IMR-90 (cell line): ENCODE measurements around the gene VPS26C. TPM values are rescaled to one million over a fixed set of nuclear protein-coding genes. Genes with fewer than 3 reads are reported as not detected.

Experiments used
- ATAC-seq: fragments of 200-7000 bp; cut with Tn5 transposase; 2 replicates; pipeline ENCODE4 v1.9.1; 2020; ENCODE audit warnings: low read depth, mild to moderate bottlenecking, moderate library complexity
- BruUV-seq: library from RNA; stranded (reverse); fragments of 400-500 nt; replicated peaks from 2 replicates; lab custom pipeline; 2021; lab: Mats Ljungman, UMichigan
- CTCF ChIA-PET: fragments of 300-600 bp; formaldehyde crosslinking; extraction: SDS; loops from one replicate; lab custom pipeline; 2021; ENCODE audit warnings: antibody characterized with exemption; lab: Yijun Ruan, JAX
- POLR2A ChIA-PET: fragments of 300-600 bp; sonication (Branson Sonifier 250); formaldehyde crosslinking; loops from one replicate; lab custom pipeline; 2022; ENCODE audit warnings: antibody characterized with exemption; ENCODE audit not compliant: unreplicated experiment; lab: Charles Lee
- DNase-seq: peaks from one replicate; pipeline ENCODE4 v3.0.0; 2013
- H2AFZ ChIP-seq: replicated peaks from 2 replicates; pipeline ENCODE3; 2013; ENCODE audit warnings: low read length, mild to moderate bottlenecking; ENCODE audit not compliant: poor library complexity
- H2AK5ac ChIP-seq: 2 replicates; pipeline ENCODE4 v1.6.1; 2013; ENCODE audit warnings: low read depth, low read length, inconsistent platforms
- H2AK9ac ChIP-seq: replicated peaks from 2 replicates; pipeline ENCODE3; 2013; ENCODE audit warnings: mild to moderate bottlenecking, low read depth, low read length, moderate library complexity; ENCODE audit not compliant: poor library complexity
- H2BK120ac ChIP-seq: 2 replicates; pipeline ENCODE4 v1.6.1; 2013; ENCODE audit warnings: low read depth, low read length, inconsistent platforms
- H2BK15ac ChIP-seq: 3 replicates; pipeline ENCODE4 v1.6.1; 2013; ENCODE audit warnings: low read depth, low read length, inconsistent platforms
- H2BK20ac ChIP-seq: 2 replicates; pipeline ENCODE4 v1.6.1; 2013; ENCODE audit warnings: low read depth, mild to moderate bottlenecking, inconsistent platforms, low read length, moderate library complexity
- H2BK5ac ChIP-seq: 2 replicates; pipeline ENCODE4 v1.6.1; 2013; ENCODE audit warnings: mild to moderate bottlenecking, low read depth, low read length, inconsistent platforms; ENCODE audit not compliant: poor library complexity, severe bottlenecking
- H3K14ac ChIP-seq: replicated peaks from 2 replicates; pipeline ENCODE4 v1.6.1; 2013; ENCODE audit warnings: low read depth, low read length, inconsistent platforms
- H3K18ac ChIP-seq: 2 replicates; pipeline ENCODE4 v1.6.1; 2013; ENCODE audit warnings: low read depth, low read length, control low read depth
- H3K23ac ChIP-seq: 2 replicates; pipeline ENCODE4 v1.6.1; 2013; ENCODE audit warnings: low read depth, low read length, inconsistent platforms
- H3K27ac ChIP-seq: 2 replicates; pipeline ENCODE4 v1.5.1; 2013; ENCODE audit warnings: mild to moderate bottlenecking, control low read depth, low read length; ENCODE audit not compliant: insufficient read depth
- H3K27me3 ChIP-seq: 2 replicates; pipeline ENCODE4 v1.6.1; 2013; ENCODE audit warnings: low read length; ENCODE audit not compliant: control insufficient read depth, insufficient read depth
- H3K36me3 ChIP-seq: 2 replicates; pipeline ENCODE4 v1.6.1; 2013; ENCODE audit warnings: low read length, mixed read lengths; ENCODE audit not compliant: control insufficient read depth, insufficient read depth
- H3K4ac ChIP-seq: 2 replicates; pipeline ENCODE4 v1.6.1; 2013; ENCODE audit warnings: low read depth, low read length, inconsistent platforms
- H3K4me1 ChIP-seq: 2 replicates; pipeline ENCODE4 v1.6.1; 2013; ENCODE audit warnings: low read length, mixed read lengths; ENCODE audit not compliant: control insufficient read depth, insufficient read depth
- H3K4me2 ChIP-seq: 2 replicates; pipeline ENCODE4 v1.6.1; 2013; ENCODE audit warnings: low read depth, mild to moderate bottlenecking, control low read depth, low read length, moderate library complexity
- H3K4me3 ChIP-seq: 2 replicates; pipeline ENCODE4 v1.5.1; 2013; ENCODE audit warnings: low read depth, mild to moderate bottlenecking, control low read depth, low read length, moderate library complexity; ENCODE audit not compliant: insufficient read depth
- H3K56ac ChIP-seq: 2 replicates; pipeline ENCODE4 v1.6.1; 2013; ENCODE audit warnings: low read length, inconsistent platforms; ENCODE audit not compliant: insufficient read depth; ENCODE audit errors: extremely low read depth
- H3K79me1 ChIP-seq, 2 experiments: 2 replicates each; pipeline ENCODE4 v1.6.1; 2013; ENCODE audit warnings: low read length in 2 of 2, inconsistent platforms in 1 of 2, low read depth in 1 of 2
- H3K9ac ChIP-seq: 2 replicates; pipeline ENCODE4 v1.6.1; 2013; ENCODE audit warnings: low read depth, low read length, control low read depth
- H3K9me1 ChIP-seq: 2 replicates; pipeline ENCODE4 v1.6.1; 2013; ENCODE audit warnings: low read length, inconsistent platforms; ENCODE audit not compliant: insufficient read depth
- H3K9me3 ChIP-seq: 2 replicates; pipeline ENCODE4 v1.6.1; 2013; ENCODE audit warnings: low read length; ENCODE audit not compliant: control insufficient read depth, insufficient read depth
- H4K20me1 ChIP-seq: 2 replicates; pipeline ENCODE4 v1.6.1; 2013; ENCODE audit warnings: low read length, inconsistent platforms; ENCODE audit not compliant: insufficient read depth
- H4K5ac ChIP-seq: 2 replicates; pipeline ENCODE4 v1.6.1; 2013; ENCODE audit warnings: mild to moderate bottlenecking, low read depth, low read length, control low read depth
- H4K8ac ChIP-seq, 2 experiments: 2 replicates each; pipeline ENCODE4 v1.6.1; 2013; ENCODE audit warnings: low read depth in 2 of 2, low read length in 2 of 2, control low read depth in 1 of 2, inconsistent platforms in 1 of 2
- H4K91ac ChIP-seq: 2 replicates; pipeline ENCODE4 v1.6.1; 2013; ENCODE audit warnings: low read depth, low read length, inconsistent platforms; ENCODE audit not compliant: insufficient read depth
- BHLHE40 ChIP-seq: fragments of 150-350 bp; IDR thresholded peaks from 2 replicates; pipeline ENCODE4 v1.6.1; 2016; ENCODE audit warnings: mild to moderate bottlenecking, low read depth, low read length
- CEBPB ChIP-seq: IDR thresholded peaks from 2 replicates; pipeline ENCODE4 v1.6.1; 2012; ENCODE audit warnings: low read depth, low read length, improper control_type of control experiment
- CHD1 ChIP-seq: IDR thresholded peaks from 2 replicates; pipeline ENCODE4 v1.6.1; 2012; ENCODE audit warnings: low read depth, low read length, improper control_type of control experiment
- ELK1 ChIP-seq: fragments of 150-350 bp; IDR thresholded peaks from 2 replicates; pipeline ENCODE4 v1.6.1; 2016; ENCODE audit warnings: low read depth, mild to moderate bottlenecking, low read length, moderate library complexity, borderline replicate concordance
- MAFK ChIP-seq: IDR thresholded peaks from 2 replicates; pipeline ENCODE4 v1.6.1; 2012; ENCODE audit warnings: low read depth, low read length, improper control_type of control experiment
- MXI1 ChIP-seq: IDR thresholded peaks from 2 replicates; pipeline ENCODE4 v1.6.1; 2012; ENCODE audit warnings: low read depth, mild to moderate bottlenecking, low read length, moderate library complexity, borderline replicate concordance
- NFE2L2 ChIP-seq: fragments of 150-350 bp; IDR thresholded peaks from 2 replicates; pipeline ENCODE4 v1.6.1; 2016; ENCODE audit warnings: low read depth, mild to moderate bottlenecking, low read length
- POLR2A ChIP-seq: IDR thresholded peaks from 2 replicates; pipeline ENCODE4 v1.6.1; 2012; ENCODE audit warnings: mild to moderate bottlenecking, low read depth, low read length
- RCOR1 ChIP-seq: IDR thresholded peaks from 2 replicates; pipeline ENCODE4 v1.6.1; 2012; ENCODE audit warnings: mild to moderate bottlenecking, low read length, improper control_type of control experiment; ENCODE audit not compliant: insufficient replicate concordance
- SMC3 ChIP-seq: fragments of 150-350 bp; IDR thresholded peaks from 2 replicates; pipeline ENCODE4 v1.6.1; 2016; ENCODE audit warnings: low read depth, mild to moderate bottlenecking, antibody characterized with exemption, low read length, moderate library complexity
- USF2 ChIP-seq: fragments of 150-350 bp; IDR thresholded peaks from 2 replicates; pipeline ENCODE4 v1.6.1; 2017; ENCODE audit warnings: mild to moderate bottlenecking, antibody characterized with exemption, low read length, low read depth
- WGBS, 2 experiments: methylation state at CpG; one replicate each; pipeline versions ENCODE4 v1.1.5 to v1.1.7; 2013; ENCODE audit warnings: missing lambda C conversion rate in 2 of 2; ENCODE audit not compliant: insufficient read length in 1 of 2; ENCODE audit errors: extremely low coverage in 2 of 2; 5-methylcytosine and 5-hydroxymethylcytosine counted together
- dilution Hi-C: fragments of 300-500 bp; cut with HindIII; formaldehyde crosslinking; loops from one replicate; pipeline ENCODE4 v1.14.3; 2018; ENCODE audit warnings: low sequenced_read_pairs; ENCODE audit not compliant: unreplicated experiment
- in situ Hi-C: fragments of 300-500 bp; cut with MboI; formaldehyde crosslinking; loops from 3 replicates; pipeline ENCODE4 v1.14.3; 2019; ENCODE audit warnings: low sequenced_read_pairs, inconsistent platforms, mixed read lengths
- intact Hi-C: fragments of 100-400 bp; cut with micrococcal nuclease; formaldehyde crosslinking; loops from 2 replicates; pipeline ENCODE4 v1.10.0; 2022
- polyA plus RNA-seq, 3 experiments: library from polyadenylated mRNA; depleted of rRNA; stranded (reverse); fragments of >200 nt; gene quantifications; 2 replicates each; pipeline ENCODE4 v1.2.3, GENCODE V29; 2012; ENCODE audit warnings: low replicate concordance in 1 of 3
- total RNA-seq: library from RNA; depleted of rRNA; stranded (reverse); fragments of >200 nt; gene quantifications from 2 replicates; pipeline ENCODE4 v1.2.3, GENCODE V29; 2012

The VPS26C gene
- total and polyA plus RNA-seq, 2 of the 4 experiments (the other 2 are of a cell fraction), result 30.0 to 36.6 TPM

GRCh38 chr21:37273911-37274690 is 7.0 kb upstream of the VPS26C start (continued):
- TF ChIP-seq MXI1, result no peak
- TF ChIP-seq POLR2A, result no peak

- BruUV-seq, result no TSS peak
- CTCF ChIA-PET, result no interaction called here
Measured at GRCh38 chr21:37273440-37273839, 6.3 kb upstream of the VPS26C start.

More at GRCh38 chr21:37273440-37273839, 6.3 kb upstream of the VPS26C start:
- H2BK120ac ChIP-seq, result no peak overlapping the region
- WGBS, 2 experiments, result no CpG with 5 or more reads among the region's 1 CpG
- H4K91ac ChIP-seq, result no peak overlapping the region
- no peak overlapping the region for H2BK15ac ChIP-seq
- peaks cover 6% of the 10 kb centered on the region; the same call in 1 of the 2 replicates for H3K9me1 ChIP-seq
- no peak overlapping the region for H2AK5ac ChIP-seq
- no peak overlapping the region for H2BK5ac ChIP-seq
- no peak overlapping the region for H2AK9ac ChIP-seq
- H3K27me3 ChIP-seq, result 0 out of 2 replicates have a peak, but pooled peaks cover 1% of the 10 kb centered on the region
- in situ Hi-C loops, result loop anchor here (25.0 kb wide), 1 partner anchor 189 kb away; no protein-coding TSS in a partner anchor
- H3K9ac ChIP-seq, result no peak overlapping the region
- dilution Hi-C loops, result no loop called here
- ATAC-seq (no peak), DNase-seq (no peak)
- H3K27ac ChIP-seq, result no peak overlapping the region
- H3K4ac ChIP-seq, result no peak overlapping the region
- no peak overlapping the region for H4K5ac ChIP-seq
- intact Hi-C loops, result loop anchor here (10.0 kb wide), 1 partner anchor 51 kb away; no protein-coding TSS in a partner anchor
- no peak overlapping the region for H4K8ac ChIP-seq
- H3K4me2 ChIP-seq, result no peak overlapping the region
- no peak overlapping the region for H3K18ac ChIP-seq
- no peak overlapping the region for H3K4me3 ChIP-seq
- no peaks in the 10 kb centered on the region for H3K36me3 ChIP-seq
- no peak overlapping the region for H3K23ac ChIP-seq
- H3K79me1 ChIP-seq, result peaks cover 0 to 9% of the 10 kb centered on the region in 2 experiments; a peak in 2 of 4 replicates
- H3K4me1 ChIP-seq, result peaks cover 2% of the 10 kb centered on the region; the same call in 1 of the 2 replicates
- H3K14ac ChIP-seq, result no peak overlapping the region
- no peak overlapping the region for H2BK20ac ChIP-seq
- no peaks in the 10 kb centered on the region for H3K9me3 ChIP-seq
- H3K56ac ChIP-seq, result no peak overlapping the region
- no peak overlapping the region for H2AFZ ChIP-seq
- TF ChIP-seq RCOR1, result no peak
- no peak for TF ChIP-seq MXI1
- TF ChIP-seq CEBPB, result no peak
- TF ChIP-seq ELK1, result no peak
- no peak for TF ChIP-seq POLR2A
- TF ChIP-seq CHD1, result no peak
- TF ChIP-seq USF2, result no peak
- TF ChIP-seq SMC3, result no peak
- TF ChIP-seq NFE2L2, result no peak
- TF ChIP-seq BHLHE40, result no peak
- TF ChIP-seq MAFK, result no peak
- H4K20me1 ChIP-seq, result no peaks in the 10 kb centered on the region
- POLR2A ChIA-PET, result no interaction called here
